ENCODE measurements around the gene SLC47A1. TPM values are rescaled to one million over a fixed set of nuclear protein-coding genes. Genes with fewer than 3 reads are reported as not detected.

SLC47A1 gene
- total and polyA plus RNA-seq, 9 of the 15 experiments (the other 6 are each of a cell fraction or from before 2014, with no cell fraction given), result not detected

GRCh38 chr17:19618015-19618414 is 84.4 kb downstream of the SLC47A1 start:
- Histone ChIP-seq H3K36me3 (ENCODE audit: control insufficient read depth, insufficient read depth, low read length) (no peaks in the 10 kb centered on the region), H4K20me1 (replicated peaks; ENCODE audit: control insufficient read depth, insufficient read depth, low read length) (no peaks in the 10 kb centered on the region), H3K9ac (ENCODE audit: insufficient read depth in 1 of 2, low read depth in 2 of 2, low read length in 2 of 2) (no peak overlapping the region), H3K79me2 (ENCODE audit: control insufficient read depth, insufficient read depth, low read length) (no peaks in the 10 kb centered on the region), H3K9me1 (ENCODE audit: control insufficient read depth, insufficient read depth, low read length) (no peaks in the 10 kb centered on the region), H3K4me3 (no peak overlapping the region), H3K27me3 (ENCODE audit: control insufficient read depth in 2 of 2, insufficient read depth in 2 of 2, low read length in 2 of 2) (peaks cover 0 to 5% of the 10 kb centered on the region in 2 experiments; a peak in 1 of 5 replicates), H3K27ac (ENCODE audit: extremely low read depth, low read depth, low read length) (no peak overlapping the region), H3K4me2 (ENCODE audit: insufficient read depth, low read length) (no peak overlapping the region), H2AFZ (ENCODE audit: low read depth, low read length) (no peak overlapping the region), H3K4me1 (replicated peaks in 1 of 2; ENCODE audit: control insufficient read depth in 2 of 2, insufficient read depth in 2 of 2, low read length in 2 of 2) (no peaks in the 10 kb centered on the region), H3K9me3 (replicated peaks; ENCODE audit: control insufficient read depth, insufficient read depth, low read depth, low read length) (peaks cover 4% of the 10 kb centered on the region)
- in situ Hi-C loops (cut with MboI), result no loop called here
- TF ChIP-seq STAG1 (CRISPR knock-in tag; IDR thresholded peaks at IDR 0.05; ENCODE audit: borderline replicate concordance) (no peak), MEF2D (tag; conservative IDR thresholded peaks at IDR 0.05; ENCODE audit: low read depth) (no peak), ZNF444 (CRISPR knock-in tag; IDR thresholded peaks at IDR 0.05) (no peak), FOXJ2 (tag; IDR thresholded peaks at IDR 0.05) (no peak), DLX4 (CRISPR knock-in tag; IDR thresholded peaks at IDR 0.05) (no peak), SAP30 (IDR thresholded peaks at IDR 0.05; ENCODE audit: borderline replicate concordance, insufficient read depth, low read depth, low read length, poor library complexity, severe bottlenecking) (no peak), BCOR (IDR thresholded peaks at IDR 0.05) (no peak), HOXB6 (CRISPR knock-in tag; IDR thresholded peaks at IDR 0.05; ENCODE audit: borderline replicate concordance) (no peak), SMAD1 (IDR thresholded peaks at IDR 0.05; ENCODE audit: low read depth, low read length, partially characterized antibody) (no peak), SAFB (IDR thresholded peaks at IDR 0.05; ENCODE audit: borderline replicate concordance, low read depth, low read length) (no peak), ZNF699 (CRISPR knock-in tag; IDR thresholded peaks at IDR 0.05; ENCODE audit: insufficient replicate concordance) (no peak), FOXM1 (IDR thresholded peaks at IDR 0.05; ENCODE audit: low read depth) (no peak), FOXM1 (CRISPR knock-in tag; IDR thresholded peaks at IDR 0.05; ENCODE audit: low read depth) (no peak), ZNF717 (CRISPR knock-in tag; IDR thresholded peaks at IDR 0.05) (no peak)
- ChIA-PET CTCF (ENCODE audit: low intra/inter-chr PET ratio) (no interaction called here), POLR2A (no interaction called here)
- no TSS peak for BruUV-seq (replicated peaks)
- DNase-seq (ENCODE audit: extremely low read depth in 1 of 4, low spot score in 3 of 4) (no peak), ATAC-seq (no peak), FAIRE-seq (no peak)
- 0% methylated on average over 3 of the region's 3 CpGs for WGBS (ENCODE audit: insufficient coverage, low coverage, missing lambda C conversion rate)
- intact Hi-C loops (cut with micrococcal nuclease), result no loop called here

Data from K562 (cell line).